A673 (cell line): ENCODE measurements around the gene NPC2. TPM values are rescaled to one million over a fixed set of nuclear protein-coding genes. Genes with fewer than 3 reads are reported as not detected.

Experiments used
- BruUV-seq: library from RNA; stranded (reverse); fragments of 400-500 nt; replicated peaks from 2 replicates; lab custom pipeline; 2021; lab: Mats Ljungman, UMichigan
- CTCF ChIA-PET: fragments of 300-600 bp; sonication (Branson Sonifier 250); formaldehyde crosslinking; loops from one replicate; lab custom pipeline; 2022; ENCODE audit warnings: antibody characterized with exemption; lab: Charles Lee
- POLR2A ChIA-PET: fragments of 300-600 bp; sonication (Branson Sonifier 250); formaldehyde crosslinking; loops from one replicate; lab custom pipeline; 2022; ENCODE audit warnings: antibody characterized with exemption; ENCODE audit not compliant: low non-redundant PET; lab: Charles Lee
- DNase-seq: peaks from one replicate; pipeline ENCODE4 v3.0.0-alpha.2; 2015; ENCODE audit warnings: low spot score
- H3K27ac ChIP-seq: fragments of 200-600 bp; sonication (generic); 2 replicates; pipeline ENCODE4 v1.5.1; 2016; ENCODE audit warnings: mixed run types, low read depth, mild to moderate bottlenecking, mixed read lengths, antibody characterized with exemption, low read length; ENCODE audit not compliant: poor library complexity, severe bottlenecking
- H3K27me3 ChIP-seq: fragments of 200-600 bp; sonication (generic); replicated peaks from 2 replicates; pipeline ENCODE4 v1.6.1; 2017; ENCODE audit warnings: mixed run types, low read depth, mild to moderate bottlenecking, mixed read lengths, antibody characterized with exemption, low read length; ENCODE audit not compliant: insufficient read depth, poor library complexity
- H3K36me3 ChIP-seq: fragments of 200-600 bp; sonication (generic); 2 replicates; pipeline ENCODE4 v1.6.1; 2016; ENCODE audit warnings: mixed run types, mild to moderate bottlenecking, mixed read lengths, antibody characterized with exemption, low read length; ENCODE audit not compliant: insufficient read depth, poor library complexity, severe bottlenecking
- H3K4me1 ChIP-seq: fragments of 200-600 bp; sonication (generic); 2 replicates; pipeline ENCODE4 v1.6.1; 2017; ENCODE audit warnings: mixed run types, mild to moderate bottlenecking, mixed read lengths, antibody characterized with exemption, low read length; ENCODE audit not compliant: insufficient read depth, poor library complexity, severe bottlenecking
- H3K4me3 ChIP-seq: fragments of 200-600 bp; sonication (generic); 2 replicates; pipeline ENCODE4 v1.5.1; 2016; ENCODE audit warnings: low read depth, mixed run types, mild to moderate bottlenecking, mixed read lengths, low read length; ENCODE audit not compliant: poor library complexity, severe bottlenecking
- H3K9me3 ChIP-seq: fragments of 200-600 bp; sonication (generic); 2 replicates; pipeline ENCODE4 v1.6.1; 2016; ENCODE audit warnings: mixed run types, low read depth, mild to moderate bottlenecking, mixed read lengths, antibody characterized with exemption, low read length; ENCODE audit not compliant: poor library complexity, severe bottlenecking
- EZH2 ChIP-seq: fragments of 200-600 bp; sonication (generic); IDR thresholded peaks from 2 replicates; pipeline ENCODE4 v1.6.1; 2017; ENCODE audit warnings: borderline replicate concordance, low read depth, mild to moderate bottlenecking, mixed read lengths, antibody characterized with exemption, low read length; ENCODE audit not compliant: poor library complexity, severe bottlenecking
- intact Hi-C: fragments of 100-400 bp; cut with micrococcal nuclease; formaldehyde crosslinking; loops from one replicate; pipeline ENCODE4 v1.10.0; 2022; ENCODE audit not compliant: unreplicated experiment
- total RNA-seq: library from RNA; stranded (reverse); gene quantifications from 2 replicates; pipeline ENCODE4 v1.2.3, GENCODE V29; 2021
- TF ChIP-seq, protein P1 (sequence below): fragments of 300-800, 200-600 bp; sonication (generic); conservative IDR thresholded peaks from 2 replicates; pipeline ENCODE4 v1.5.1; 2017; ENCODE audit warnings: low read depth, mild to moderate bottlenecking, antibody characterized with exemption, low read length, moderate library complexity, mixed read lengths

Gene NPC2
- total RNA-seq, 1 experiment from 2014 or later, result 68.8 TPM

DNA sequence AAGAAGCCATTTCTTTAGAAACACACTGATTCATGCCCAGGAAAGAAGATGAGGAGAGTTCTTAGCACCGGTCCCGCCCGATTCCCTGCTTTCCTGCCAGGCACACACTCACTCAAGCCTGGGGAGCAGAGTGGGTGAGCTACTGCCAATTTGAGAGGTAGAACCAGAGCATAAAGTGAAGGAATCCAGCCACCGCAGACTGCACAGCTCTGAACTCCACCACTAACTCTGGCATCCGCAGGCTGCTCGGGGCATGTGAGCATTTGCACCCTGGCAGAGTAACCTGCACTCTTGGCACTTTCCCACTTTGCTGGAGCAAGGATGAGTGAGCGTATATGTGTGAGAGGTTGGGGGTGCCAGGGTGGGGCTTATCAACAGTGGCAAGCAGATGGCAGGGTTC, 63.1 kb downstream of the NPC2 start:
- no peak for TF ChIP-seq EZH2
- TF ChIP-seq, protein P1, sequence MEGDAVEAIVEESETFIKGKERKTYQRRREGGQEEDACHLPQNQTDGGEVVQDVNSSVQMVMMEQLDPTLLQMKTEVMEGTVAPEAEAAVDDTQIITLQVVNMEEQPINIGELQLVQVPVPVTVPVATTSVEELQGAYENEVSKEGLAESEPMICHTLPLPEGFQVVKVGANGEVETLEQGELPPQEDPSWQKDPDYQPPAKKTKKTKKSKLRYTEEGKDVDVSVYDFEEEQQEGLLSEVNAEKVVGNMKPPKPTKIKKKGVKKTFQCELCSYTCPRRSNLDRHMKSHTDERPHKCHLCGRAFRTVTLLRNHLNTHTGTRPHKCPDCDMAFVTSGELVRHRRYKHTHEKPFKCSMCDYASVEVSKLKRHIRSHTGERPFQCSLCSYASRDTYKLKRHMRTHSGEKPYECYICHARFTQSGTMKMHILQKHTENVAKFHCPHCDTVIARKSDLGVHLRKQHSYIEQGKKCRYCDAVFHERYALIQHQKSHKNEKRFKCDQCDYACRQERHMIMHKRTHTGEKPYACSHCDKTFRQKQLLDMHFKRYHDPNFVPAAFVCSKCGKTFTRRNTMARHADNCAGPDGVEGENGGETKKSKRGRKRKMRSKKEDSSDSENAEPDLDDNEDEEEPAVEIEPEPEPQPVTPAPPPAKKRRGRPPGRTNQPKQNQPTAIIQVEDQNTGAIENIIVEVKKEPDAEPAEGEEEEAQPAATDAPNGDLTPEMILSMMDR, result no peak
- no peak overlapping the region for H3K27ac ChIP-seq
- no peaks in the 10 kb centered on the region for H3K36me3 ChIP-seq
- H3K4me1 ChIP-seq, result no peaks in the 10 kb centered on the region
- intact Hi-C loops, result no loop called here
- no TSS peak for BruUV-seq
- peaks cover 39% of the 10 kb centered on the region for H3K27me3 ChIP-seq
- H3K4me3 ChIP-seq, result no peak overlapping the region
- no peaks in the 10 kb centered on the region for H3K9me3 ChIP-seq
- ChIA-PET POLR2A (no interaction called here), CTCF (no interaction called here)
- no peak for DNase-seq

Other genes with a start within 250 kb of the NPC2 start
- gene ABCD4, start 190.4 kb downstream of the NPC2 start, total RNA-seq, result 46.7 and 55.7 TPM in 2 replicates
- gene VRTN, start 144.8 kb downstream of the NPC2 start, total RNA-seq, result not detected in 2 replicates
- not detected in 2 replicates for gene SYNDIG1L, start 67.1 kb downstream of the NPC2 start, total RNA-seq
- 25.5 and 26.3 TPM in 2 replicates for gene ISCA2, start 460 bp upstream of the NPC2 start, total RNA-seq
- 0.26 and 0.57 TPM in 2 replicates for gene LTBP2, start 118.9 kb upstream of the NPC2 start, total RNA-seq
- 48.7 and 52.1 TPM in 2 replicates for gene AREL1, start 219.8 kb upstream of the NPC2 start, total RNA-seq
- 73.1 and 74.2 TPM in 2 replicates for gene FCF1, start 219.8 kb upstream of the NPC2 start, total RNA-seq